WTC11 (cell line): ENCODE data around the gene GPR176. TPM values are rescaled to one million over a fixed set of nuclear protein-coding genes. Genes with fewer than 3 reads are reported as not detected.
A peak's percentile ranks its signal among the peaks of the same experiment; 100 is the strongest.

Source experiments
- ATAC-seq: fragments of 200-7000 bp; cut with Tn5 transposase; 2 replicates; pipeline ENCODE4 v1.10.0; 2021; ENCODE audit warnings: mild to moderate bottlenecking, moderate library complexity
- CTCF ChIA-PET: fragments of 300-600 bp; sonication (Branson Sonifier 250); formaldehyde crosslinking; loops from one replicate; lab custom pipeline; 2021; ENCODE audit warnings: antibody characterized with exemption; lab: Charles Lee
- POLR2A ChIA-PET: fragments of 350-600 bp; sonication (Branson Sonifier 250); formaldehyde crosslinking; loops from one replicate; lab custom pipeline; 2021; ENCODE audit warnings: antibody characterized with exemption; lab: Charles Lee
- DNase-seq: peaks from one replicate; pipeline ENCODE4 v3.0.0; 2021; ENCODE audit warnings: low spot score
- H3K27ac Mint-ChIP-seq: 2 replicates; pipeline ENCODE4 v1.8.0; 2021; ENCODE audit warnings: mixed read lengths
- H3K27me3 Mint-ChIP-seq: 2 replicates; pipeline ENCODE4 v1.8.0; 2021; ENCODE audit warnings: low read depth, mild to moderate bottlenecking, moderate library complexity, mixed read lengths
- H3K36me3 Mint-ChIP-seq: 2 replicates; pipeline ENCODE4 v1.8.0; 2021; ENCODE audit warnings: mixed read lengths
- H3K4me1 Mint-ChIP-seq: 2 replicates; pipeline ENCODE4 v1.8.0; 2022; ENCODE audit warnings: mixed read lengths
- H3K4me3 Mint-ChIP-seq: 2 replicates; pipeline ENCODE4 v1.8.0; 2021; ENCODE audit warnings: mild to moderate bottlenecking, moderate library complexity, mixed read lengths
- H3K9me3 Mint-ChIP-seq: 2 replicates; pipeline ENCODE4 v1.8.0; 2021; ENCODE audit warnings: mixed read lengths
- ATF3 ChIP-seq: sonication (generic); formaldehyde crosslinking; conservative IDR thresholded peaks from 2 replicates; pipeline ENCODE4 v1.8.1; 2022; ENCODE audit warnings: mild to moderate bottlenecking, missing genetic modification reagents
- ATF6 ChIP-seq: sonication (generic); formaldehyde crosslinking; IDR thresholded peaks from 2 replicates; pipeline ENCODE4 v1.8.1; 2023; ENCODE audit warnings: mild to moderate bottlenecking, missing genetic modification reagents
- CREM ChIP-seq: sonication (generic); formaldehyde crosslinking; IDR thresholded peaks from 2 replicates; pipeline ENCODE4 v1.8.1; 2022; ENCODE audit warnings: mild to moderate bottlenecking, missing genetic modification reagents, moderate library complexity
- ETV6 ChIP-seq: sonication (generic); formaldehyde crosslinking; IDR thresholded peaks from 2 replicates; pipeline ENCODE4 v1.8.1; 2022; ENCODE audit warnings: mild to moderate bottlenecking, missing genetic modification reagents
- GRHL2 ChIP-seq: fragments of 250-450 bp; sonication (Bioruptor Pico); IDR thresholded peaks from 2 replicates; pipeline ENCODE4 v1.8.0; 2022; ENCODE audit warnings: mild to moderate bottlenecking, moderate library complexity; ENCODE audit not compliant: insufficient replicate concordance, severe bottlenecking
- GTF2I ChIP-seq: fragments of 250-450 bp; sonication (Bioruptor Pico); conservative IDR thresholded peaks from 2 replicates; pipeline ENCODE4 v1.4.0; 2021; ENCODE audit warnings: mild to moderate bottlenecking
- MLX ChIP-seq: sonication (generic); formaldehyde crosslinking; IDR thresholded peaks from 2 replicates; pipeline ENCODE4 v1.8.1; 2023; ENCODE audit warnings: mild to moderate bottlenecking, missing genetic modification reagents, moderate library complexity
- NFATC4 ChIP-seq: fragments of 250-450 bp; sonication (Bioruptor Pico); IDR thresholded peaks from 2 replicates; pipeline ENCODE4 v1.9.0; 2021; ENCODE audit warnings: mild to moderate bottlenecking
- NFE2L1 ChIP-seq: sonication (generic); formaldehyde crosslinking; IDR thresholded peaks from 2 replicates; pipeline ENCODE4 v1.8.1; 2023; ENCODE audit warnings: missing genetic modification reagents
- NFYB ChIP-seq: sonication (generic); formaldehyde crosslinking; conservative IDR thresholded peaks from 2 replicates; pipeline ENCODE4 v1.8.0; 2022; ENCODE audit warnings: low read depth, missing genetic modification reagents
- NR3C1 ChIP-seq: sonication (generic); formaldehyde crosslinking; conservative IDR thresholded peaks from 2 replicates; pipeline ENCODE4 v1.8.1; 2023; ENCODE audit warnings: low read depth, mild to moderate bottlenecking, missing genetic modification reagents
- OVOL2 ChIP-seq: fragments of 250-450 bp; sonication (Bioruptor Pico); IDR thresholded peaks from 2 replicates; pipeline ENCODE4 v1.9.0; 2021; ENCODE audit warnings: mild to moderate bottlenecking, borderline replicate concordance
- RORB ChIP-seq: fragments of 250-450 bp; sonication (Bioruptor Pico); IDR thresholded peaks from 2 replicates; pipeline ENCODE4 v1.9.0; 2021; ENCODE audit warnings: mild to moderate bottlenecking
- SP1 ChIP-seq: sonication (generic); formaldehyde crosslinking; conservative IDR thresholded peaks from 2 replicates; pipeline ENCODE4 v1.8.1; 2022; ENCODE audit warnings: missing genetic modification reagents
- TCF7 ChIP-seq: sonication (generic); formaldehyde crosslinking; IDR thresholded peaks from 2 replicates; pipeline ENCODE4 v1.8.0; 2022; ENCODE audit warnings: mild to moderate bottlenecking, low read depth, missing genetic modification reagents, moderate library complexity
- TP53 ChIP-seq: sonication (generic); formaldehyde crosslinking; IDR thresholded peaks from 2 replicates; pipeline ENCODE4 v1.8.1; 2023; ENCODE audit warnings: mild to moderate bottlenecking, missing genetic modification reagents
- ZMAT4 ChIP-seq: fragments of 250-450 bp; sonication (Bioruptor Pico); IDR thresholded peaks from 2 replicates; pipeline ENCODE4 v1.9.0; 2021; ENCODE audit warnings: mild to moderate bottlenecking
- ZNF138 ChIP-seq: sonication (generic); formaldehyde crosslinking; conservative IDR thresholded peaks from 2 replicates; pipeline ENCODE4 v1.8.1; 2022; ENCODE audit warnings: mild to moderate bottlenecking, moderate library complexity, missing genetic modification reagents
- ZNF396 ChIP-seq: fragments of 250-450 bp; sonication (Bioruptor Pico); IDR thresholded peaks from 2 replicates; pipeline ENCODE4 v1.8.0; 2021; ENCODE audit warnings: mild to moderate bottlenecking, moderate library complexity, borderline replicate concordance
- total RNA-seq: library from RNA; stranded (reverse); gene quantifications from 3 replicates; pipeline ENCODE4 v1.2.3, GENCODE V29; 2021
- TF ChIP-seq, protein P1 (sequence below): sonication (generic); formaldehyde crosslinking; IDR thresholded peaks from 2 replicates; pipeline ENCODE4 v1.8.1; 2022; ENCODE audit warnings: low read depth, missing genetic modification reagents, borderline replicate concordance
- TF ChIP-seq, protein P2 (sequence below): sonication (generic); formaldehyde crosslinking; IDR thresholded peaks from 2 replicates; pipeline ENCODE4 v1.8.1; 2022; ENCODE audit warnings: low read depth, mild to moderate bottlenecking, moderate library complexity, missing genetic modification reagents, borderline replicate concordance
- TF ChIP-seq, protein P3 (sequence below): sonication (generic); formaldehyde crosslinking; conservative IDR thresholded peaks from 2 replicates; pipeline ENCODE4 v1.8.1; 2023; ENCODE audit warnings: mild to moderate bottlenecking, low read depth, missing genetic modification reagents, moderate library complexity

GPR176 gene
- total RNA-seq, 1 experiment from 2014 or later, result 117 TPM

GRCh38 chr15:39785139-39785538 lies 134.9 kb downstream of the GPR176 start (continued):
- no peak for TF ChIP-seq ATF6 (CRISPR knock-in tag)
- no peak for TF ChIP-seq RORB (CRISPR knock-in tag)
- no peak for TF ChIP-seq NR3C1 (CRISPR knock-in tag)
- TF ChIP-seq, all 79 proteins: peak for 0

DNA sequence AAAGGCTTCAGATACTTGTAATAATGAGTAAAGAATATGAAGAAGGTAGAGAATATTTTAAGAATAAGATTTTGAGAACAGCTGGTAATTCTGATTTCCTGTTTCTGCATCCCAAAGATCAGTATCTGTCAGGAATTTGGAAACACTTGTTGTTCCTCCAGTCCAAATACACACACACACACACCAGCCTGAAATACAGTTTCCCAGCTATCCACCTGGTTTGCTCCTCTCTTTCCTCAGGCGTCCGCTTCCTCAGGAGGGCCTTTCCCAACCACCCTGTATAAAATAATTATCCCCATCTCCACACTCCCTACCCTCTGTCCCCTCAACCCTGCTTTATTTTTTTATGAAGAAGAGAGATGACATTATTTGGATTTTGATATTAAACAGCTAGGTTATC lies 135.4 kb downstream of the GPR176 start:
- Mint-ChIP-seq H3K9me3 (peaks cover 8% of the 10 kb centered on the region), H3K4me3 (peak overlapping the region; percentile 79)
- CTCF ChIA-PET, result no interaction called here

DNA sequence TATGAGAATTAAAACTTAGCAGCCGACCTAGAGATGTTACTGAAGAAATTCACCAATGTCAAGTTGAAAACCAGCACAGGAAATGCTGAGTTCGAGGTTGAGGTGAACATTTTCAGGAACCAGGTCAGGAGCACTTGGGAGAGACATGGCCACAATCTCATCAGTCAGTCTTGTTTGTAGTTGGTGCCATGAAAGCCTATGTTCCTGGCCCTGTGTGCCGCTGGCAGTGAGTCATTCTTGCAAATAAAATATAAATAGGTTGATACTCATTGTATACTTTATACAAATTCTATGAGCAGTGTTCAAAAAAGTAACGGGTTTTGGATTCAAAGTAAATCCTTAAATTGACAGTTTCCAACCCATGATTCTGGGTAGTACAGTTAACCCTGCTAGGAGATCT lies 135.9 kb downstream of the GPR176 start:
- POLR2A ChIA-PET, result interaction anchor here (1.0 kb wide), 1 partner anchor 204 kb away, joined by 3 read pairs; the partner anchor contains the start of gene THBS1
- Mint-ChIP-seq H3K9me3 (peaks cover 8% of the 10 kb centered on the region), H3K4me1 (peaks cover 63% of the 10 kb centered on the region), H3K4me3 (peak overlapping the region; percentile 79), H3K27ac (peak overlapping the region; percentile 51; the same call in 1 of the 2 replicates), H3K27me3 (no peaks in the 10 kb centered on the region), H3K36me3 (no peaks in the 10 kb centered on the region)
- DNase-seq (no peak), ATAC-seq (no peak)
- CTCF ChIA-PET, result no interaction called here
- TF ChIP-seq SP1 (CRISPR knock-in tag) (no peak), NFATC4 (CRISPR knock-in tag) (no peak), OVOL2 (no peak), ZNF138 (no peak), GRHL2 (no peak), ZMAT4 (CRISPR knock-in tag) (no peak), ZNF396 (no peak), ETV6 (no peak)
- TF ChIP-seq, protein P1, sequence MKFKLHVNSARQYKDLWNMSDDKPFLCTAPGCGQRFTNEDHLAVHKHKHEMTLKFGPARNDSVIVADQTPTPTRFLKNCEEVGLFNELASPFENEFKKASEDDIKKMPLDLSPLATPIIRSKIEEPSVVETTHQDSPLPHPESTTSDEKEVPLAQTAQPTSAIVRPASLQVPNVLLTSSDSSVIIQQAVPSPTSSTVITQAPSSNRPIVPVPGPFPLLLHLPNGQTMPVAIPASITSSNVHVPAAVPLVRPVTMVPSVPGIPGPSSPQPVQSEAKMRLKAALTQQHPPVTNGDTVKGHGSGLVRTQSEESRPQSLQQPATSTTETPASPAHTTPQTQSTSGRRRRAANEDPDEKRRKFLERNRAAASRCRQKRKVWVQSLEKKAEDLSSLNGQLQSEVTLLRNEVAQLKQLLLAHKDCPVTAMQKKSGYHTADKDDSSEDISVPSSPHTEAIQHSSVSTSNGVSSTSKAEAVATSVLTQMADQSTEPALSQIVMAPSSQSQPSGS (CRISPR knock-in tag), result no peak

More for the DNA sequence above, 135.4 kb downstream of the GPR176 start:
- POLR2A ChIA-PET, result interaction anchor here (1.0 kb wide), 1 partner anchor 204 kb away, joined by 3 read pairs; the partner anchor contains the start of gene THBS1
- DNase-seq, result no peak
- H3K27me3 Mint-ChIP-seq, result no peaks in the 10 kb centered on the region
- no peak for ATAC-seq
- H3K4me1 Mint-ChIP-seq, result peaks cover 68% of the 10 kb centered on the region
- H3K36me3 Mint-ChIP-seq, result no peaks in the 10 kb centered on the region
- H3K27ac Mint-ChIP-seq, result peak overlapping the region; percentile 37
- TF ChIP-seq NFE2L1 (CRISPR knock-in tag) (no peak), TCF7 (CRISPR knock-in tag) (no peak), MLX (CRISPR knock-in tag) (no peak), ATF3 (CRISPR knock-in tag) (no peak), GRHL2 (no peak), GTF2I (no peak), NFYB (CRISPR knock-in tag) (no peak), TP53 (no peak), CREM (no peak)
- TF ChIP-seq, protein P2, sequence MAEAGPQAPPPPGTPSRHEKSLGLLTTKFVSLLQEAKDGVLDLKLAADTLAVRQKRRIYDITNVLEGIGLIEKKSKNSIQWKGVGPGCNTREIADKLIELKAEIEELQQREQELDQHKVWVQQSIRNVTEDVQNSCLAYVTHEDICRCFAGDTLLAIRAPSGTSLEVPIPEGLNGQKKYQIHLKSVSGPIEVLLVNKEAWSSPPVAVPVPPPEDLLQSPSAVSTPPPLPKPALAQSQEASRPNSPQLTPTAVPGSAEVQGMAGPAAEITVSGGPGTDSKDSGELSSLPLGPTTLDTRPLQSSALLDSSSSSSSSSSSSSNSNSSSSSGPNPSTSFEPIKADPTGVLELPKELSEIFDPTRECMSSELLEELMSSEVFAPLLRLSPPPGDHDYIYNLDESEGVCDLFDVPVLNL (CRISPR knock-in tag), result no peak
- TF ChIP-seq, protein P3, sequence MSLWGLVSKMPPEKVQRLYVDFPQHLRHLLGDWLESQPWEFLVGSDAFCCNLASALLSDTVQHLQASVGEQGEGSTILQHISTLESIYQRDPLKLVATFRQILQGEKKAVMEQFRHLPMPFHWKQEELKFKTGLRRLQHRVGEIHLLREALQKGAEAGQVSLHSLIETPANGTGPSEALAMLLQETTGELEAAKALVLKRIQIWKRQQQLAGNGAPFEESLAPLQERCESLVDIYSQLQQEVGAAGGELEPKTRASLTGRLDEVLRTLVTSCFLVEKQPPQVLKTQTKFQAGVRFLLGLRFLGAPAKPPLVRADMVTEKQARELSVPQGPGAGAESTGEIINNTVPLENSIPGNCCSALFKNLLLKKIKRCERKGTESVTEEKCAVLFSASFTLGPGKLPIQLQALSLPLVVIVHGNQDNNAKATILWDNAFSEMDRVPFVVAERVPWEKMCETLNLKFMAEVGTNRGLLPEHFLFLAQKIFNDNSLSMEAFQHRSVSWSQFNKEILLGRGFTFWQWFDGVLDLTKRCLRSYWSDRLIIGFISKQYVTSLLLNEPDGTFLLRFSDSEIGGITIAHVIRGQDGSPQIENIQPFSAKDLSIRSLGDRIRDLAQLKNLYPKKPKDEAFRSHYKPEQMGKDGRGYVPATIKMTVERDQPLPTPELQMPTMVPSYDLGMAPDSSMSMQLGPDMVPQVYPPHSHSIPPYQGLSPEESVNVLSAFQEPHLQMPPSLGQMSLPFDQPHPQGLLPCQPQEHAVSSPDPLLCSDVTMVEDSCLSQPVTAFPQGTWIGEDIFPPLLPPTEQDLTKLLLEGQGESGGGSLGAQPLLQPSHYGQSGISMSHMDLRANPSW, result no peak
